ENCODE results near the gene JMJD7. TPM values are rescaled to one million over a fixed set of nuclear protein-coding genes. Genes with fewer than 3 reads are reported as not detected.

The JMJD7 gene
- total and polyA plus RNA-seq, 9 of the 15 experiments (the other 6 are each of a cell fraction or from before 2014, with no cell fraction given) = 1.2 to 13.9 (median 6.1) TPM

GRCh38 chr15:41819455-41820050, 8.3 kb upstream of the JMJD7 start:
- H3K4me1 ChIP-seq (replicated peaks in 1 of 2; ENCODE audit: control insufficient read depth in 2 of 2, insufficient read depth in 2 of 2, low read length in 2 of 2) = peaks cover 0 to 3% of the 10 kb centered on the region in 2 experiments; a peak in 1 of 5 replicates
- intact Hi-C loops (cut with micrococcal nuclease) (no loop called here), in situ Hi-C loops (cut with MboI) (loop anchor here (10.0 to 25.0 kb wide), 2 partner anchors 215 to 357 kb away; no protein-coding TSS in a partner anchor)
- no peaks in the 10 kb centered on the region for H3K27me3 ChIP-seq (ENCODE audit: control insufficient read depth in 2 of 2, insufficient read depth in 2 of 2, low read length in 2 of 2)
- no peaks in the 10 kb centered on the region for H3K79me2 ChIP-seq (ENCODE audit: control insufficient read depth, insufficient read depth, low read length)
- FAIRE-seq (no peak), DNase-seq (ENCODE audit: extremely low read depth in 1 of 4, low spot score in 3 of 4) (no peak), ATAC-seq (no peak)
- no TSS peak for BruUV-seq (replicated peaks)
- H3K4me3 ChIP-seq = no peak overlapping the region
- H3K9me1 ChIP-seq (ENCODE audit: control insufficient read depth, insufficient read depth, low read length) = no peaks in the 10 kb centered on the region
- peak overlapping the region in 1 of 2 experiments; percentile 5; a peak in 1 of 4 replicates for H3K9ac ChIP-seq (ENCODE audit: insufficient read depth in 1 of 2, low read depth in 2 of 2, low read length in 2 of 2)
- ChIA-PET POLR2A (no interaction called here), CTCF (ENCODE audit: low intra/inter-chr PET ratio) (no interaction called here)
- no peak overlapping the region for H2AFZ ChIP-seq (ENCODE audit: low read depth, low read length)
- H4K20me1 ChIP-seq (replicated peaks; ENCODE audit: control insufficient read depth, insufficient read depth, low read length) = no peaks in the 10 kb centered on the region
- H3K36me3 ChIP-seq (ENCODE audit: control insufficient read depth, insufficient read depth, low read length) = peaks cover 10% of the 10 kb centered on the region; the same call in 1 of the 3 replicates
- no peaks in the 10 kb centered on the region for H3K9me3 ChIP-seq (replicated peaks; ENCODE audit: control insufficient read depth, insufficient read depth, low read depth, low read length)
- H3K4me2 ChIP-seq (ENCODE audit: insufficient read depth, low read length) = no peak overlapping the region
- WGBS (ENCODE audit: insufficient coverage, low coverage, missing lambda C conversion rate) = 73% methylated on average over 9 of the region's 9 CpGs
- no peak overlapping the region for H3K27ac ChIP-seq (ENCODE audit: extremely low read depth, low read depth, low read length)
- TF ChIP-seq RAD51 (IDR thresholded peaks at IDR 0.05; ENCODE audit: borderline replicate concordance, low read depth) (no peak), ZNF124 (CRISPR knock-in tag; IDR thresholded peaks at IDR 0.05) (no peak), PHTF2 (CRISPR knock-in tag; IDR thresholded peaks at IDR 0.05) (no peak), ZNF780A (CRISPR knock-in tag; IDR thresholded peaks at IDR 0.05) (no peak), NRF1 (conservative IDR thresholded peaks at IDR 0.05 in 1 of 2, IDR thresholded peaks at IDR 0.05 in 1 of 2) (no peak), HES1 (IDR thresholded peaks at IDR 0.05; ENCODE audit: low read depth) (no peak), CBX5 (IDR thresholded peaks at IDR 0.05; ENCODE audit: borderline replicate concordance, low read depth) (no peak)
